ENCODE results near the gene MAML1.
"Not testable (repeated sequence)": the region's sequence is repeated elsewhere in the genome, so short reads cannot be mapped to it uniquely, and the experiment has no call there.

MAML1 gene

GRCh38 chr5:179733772-179734126, 1.1 kb downstream of the MAML1 start:
- no peak for DNase-seq (ENCODE audit: low read depth in 2 of 2)

GRCh38 chr5:179734536-179735164, 2.0 kb downstream of the MAML1 start:
- no peak for DNase-seq (ENCODE audit: low read depth in 2 of 2)

GRCh38 chr5:179738742-179739141, 6.1 kb downstream of the MAML1 start:
- DNase-seq (ENCODE audit: low read depth in 2 of 2) = no peak

GRCh38 chr5:179744106-179744505, 11.5 kb downstream of the MAML1 start:
- DNase-seq (ENCODE audit: low read depth in 2 of 2) = not testable (repeated sequence)

- no peak for DNase-seq (ENCODE audit: low read depth in 2 of 2)
Measured at GRCh38 chr5:179746872-179747271, 14.2 kb downstream of the MAML1 start.

GRCh38 chr5:179747811-179748210, 15.2 kb downstream of the MAML1 start:
- DNase-seq (ENCODE audit: low read depth in 2 of 2) = no peak

- DNase-seq (ENCODE audit: low read depth in 2 of 2) = no peak
Measured at GRCh38 chr5:179749857-179750508, 17.4 kb downstream of the MAML1 start.

- DNase-seq (ENCODE audit: low read depth in 2 of 2) = no peak
Measured at GRCh38 chr5:179753971-179754370, 21.3 kb downstream of the MAML1 start.

GRCh38 chr5:179755022-179755421, 22.4 kb downstream of the MAML1 start:
- DNase-seq (ENCODE audit: low read depth in 2 of 2) = no peak

GRCh38 chr5:179758955-179759354, 26.3 kb downstream of the MAML1 start:
- DNase-seq (ENCODE audit: low read depth in 2 of 2) = no peak

GRCh38 chr5:179759581-179760551, 27.2 kb downstream of the MAML1 start:
- peak; percentile 27 to 28 for DNase-seq (ENCODE audit: low read depth in 2 of 2)

GRCh38 chr5:179762079-179762780, 29.6 kb downstream of the MAML1 start:
- DNase-seq (ENCODE audit: low read depth in 2 of 2) = no peak

- DNase-seq (ENCODE audit: low read depth in 2 of 2) = no peak
Measured at GRCh38 chr5:179762781-179763176, 30.2 kb downstream of the MAML1 start.

GRCh38 chr5:179763215-179763945, 30.8 kb downstream of the MAML1 start:
- DNase-seq (ENCODE audit: low read depth in 2 of 2) = peak; percentile 10 to 34

GRCh38 chr5:179764056-179764455, 31.4 kb downstream of the MAML1 start:
- no peak for DNase-seq (ENCODE audit: low read depth in 2 of 2)

- no peak for DNase-seq (ENCODE audit: low read depth in 2 of 2)
Measured at GRCh38 chr5:179765400-179765799, 32.8 kb downstream of the MAML1 start.

- no peak for DNase-seq (ENCODE audit: low read depth in 2 of 2)
Measured at GRCh38 chr5:179766021-179766725, 33.6 kb downstream of the MAML1 start.

GRCh38 chr5:179766726-179767455, 34.3 kb downstream of the MAML1 start:
- no peak for DNase-seq (ENCODE audit: low read depth in 2 of 2)

GRCh38 chr5:179767496-179768100, 35.0 kb downstream of the MAML1 start:
- DNase-seq (ENCODE audit: low read depth in 2 of 2) = no peak

Data from stimulated activated CD4-positive, alpha-beta T cell treated with anti-CD3 and anti-CD28 coated beads, Interleukin-15, amount 100 ng/mL, for 48 hours (primary cell).